ENCODE results near the gene CD22. TPM values are rescaled to one million over a fixed set of nuclear protein-coding genes. Genes with fewer than 3 reads are reported as not detected.
A peak's percentile ranks its signal among the peaks of the same experiment; 100 is the strongest.

Gene CD22
- total and polyA plus RNA-seq, 8 donors, result 5.2 to 63.2 (median 12.0) TPM

DNA sequence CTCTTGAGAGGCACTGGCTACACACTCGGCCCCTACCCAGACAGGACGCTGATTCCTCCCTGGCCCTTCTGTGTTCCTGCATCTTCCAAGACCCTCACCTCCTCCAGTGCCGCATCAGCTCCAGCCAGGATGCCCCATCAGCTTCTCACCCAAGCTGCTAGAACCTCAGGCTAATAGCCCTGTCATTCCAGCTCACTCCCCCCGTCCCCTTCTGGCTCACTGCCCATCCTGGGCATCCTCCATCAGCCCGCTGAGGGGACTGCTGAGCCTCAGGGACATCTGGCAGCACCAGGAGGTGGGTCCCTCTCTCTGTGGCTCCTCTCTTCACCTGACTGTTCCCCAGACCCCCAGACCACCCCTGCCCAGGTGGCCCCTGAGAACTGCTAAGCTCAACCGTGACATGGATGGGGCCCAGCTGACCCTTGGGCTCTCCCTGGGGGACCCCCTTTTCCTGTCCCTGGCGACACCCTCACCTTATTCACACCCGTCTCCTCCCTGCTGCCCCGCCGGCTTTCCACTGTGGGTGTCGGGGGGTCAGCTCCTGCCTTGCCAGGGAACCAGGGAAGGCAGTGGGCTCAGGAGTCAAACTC is 34.1 kb downstream of the CD22 start:
- H3K27ac ChIP-seq, result no peak overlapping the region
- intact Hi-C loops (cut with DNase I), result no loop called here
- peaks cover 0 to 3% of the 10 kb centered on the region in 2 donors for H3K4me1 ChIP-seq
- ATAC-seq (no peak), DNase-seq (no peak)
- H3K9me3 ChIP-seq, result no peaks in the 10 kb centered on the region
- H3K4me3 ChIP-seq, result no peak overlapping the region
- no peaks in the 10 kb centered on the region for H3K36me3 ChIP-seq
- H3K27me3 ChIP-seq, result peaks cover 0 to 15% of the 10 kb centered on the region in 2 donors
- TF ChIP-seq, protein P1, sequence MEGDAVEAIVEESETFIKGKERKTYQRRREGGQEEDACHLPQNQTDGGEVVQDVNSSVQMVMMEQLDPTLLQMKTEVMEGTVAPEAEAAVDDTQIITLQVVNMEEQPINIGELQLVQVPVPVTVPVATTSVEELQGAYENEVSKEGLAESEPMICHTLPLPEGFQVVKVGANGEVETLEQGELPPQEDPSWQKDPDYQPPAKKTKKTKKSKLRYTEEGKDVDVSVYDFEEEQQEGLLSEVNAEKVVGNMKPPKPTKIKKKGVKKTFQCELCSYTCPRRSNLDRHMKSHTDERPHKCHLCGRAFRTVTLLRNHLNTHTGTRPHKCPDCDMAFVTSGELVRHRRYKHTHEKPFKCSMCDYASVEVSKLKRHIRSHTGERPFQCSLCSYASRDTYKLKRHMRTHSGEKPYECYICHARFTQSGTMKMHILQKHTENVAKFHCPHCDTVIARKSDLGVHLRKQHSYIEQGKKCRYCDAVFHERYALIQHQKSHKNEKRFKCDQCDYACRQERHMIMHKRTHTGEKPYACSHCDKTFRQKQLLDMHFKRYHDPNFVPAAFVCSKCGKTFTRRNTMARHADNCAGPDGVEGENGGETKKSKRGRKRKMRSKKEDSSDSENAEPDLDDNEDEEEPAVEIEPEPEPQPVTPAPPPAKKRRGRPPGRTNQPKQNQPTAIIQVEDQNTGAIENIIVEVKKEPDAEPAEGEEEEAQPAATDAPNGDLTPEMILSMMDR (IDR thresholded peaks at IDR 0.05), result no peak

DNA sequence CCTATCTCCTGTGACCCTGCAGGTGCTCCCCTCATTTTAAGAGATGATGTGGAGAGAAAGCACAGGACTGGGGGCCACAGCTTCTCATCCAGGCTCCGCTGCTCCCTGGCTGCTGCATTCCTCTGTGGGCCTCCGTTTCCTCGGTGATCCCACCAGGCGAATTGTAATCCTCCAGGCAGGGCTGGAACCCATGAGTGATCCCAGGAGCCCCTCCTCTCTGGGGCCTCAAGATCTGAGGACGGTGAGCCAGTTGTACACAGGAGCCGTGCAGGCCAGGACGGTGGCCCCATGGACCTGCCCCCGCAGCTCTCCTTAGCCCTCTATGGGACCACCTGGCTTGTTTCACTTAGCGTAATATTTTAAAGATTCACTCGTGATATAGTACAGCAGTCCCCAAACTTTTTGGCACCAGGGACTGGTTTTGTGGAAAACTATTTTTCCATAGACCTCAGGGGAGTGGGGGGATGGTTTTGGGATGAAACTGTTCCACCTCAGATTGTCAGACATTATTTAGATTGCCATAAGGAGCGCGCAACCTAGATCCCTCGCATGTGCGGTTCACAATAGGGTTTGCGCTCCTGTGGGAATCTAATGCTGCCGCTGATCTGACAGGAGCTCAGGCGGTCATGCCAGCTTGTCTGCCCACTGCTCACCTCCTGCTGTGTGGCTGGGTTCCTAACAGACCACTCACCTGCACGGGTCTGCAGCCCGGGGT is 34.9 kb downstream of the CD22 start:
- ATAC-seq, result no peak
- Histone ChIP-seq H3K27me3 (peaks cover 0 to 15% of the 10 kb centered on the region in 2 donors), H3K4me3 (no peak overlapping the region), H3K36me3 (no peaks in the 10 kb centered on the region), H3K9me3 (no peaks in the 10 kb centered on the region), H3K4me1 (no peaks in the 10 kb centered on the region), H3K27ac (no peak overlapping the region)
- intact Hi-C loops (cut with DNase I), result no loop called here
- no peak for DNase-seq
- TF ChIP-seq, protein P1 (IDR thresholded peaks at IDR 0.05), result no peak

DNA sequence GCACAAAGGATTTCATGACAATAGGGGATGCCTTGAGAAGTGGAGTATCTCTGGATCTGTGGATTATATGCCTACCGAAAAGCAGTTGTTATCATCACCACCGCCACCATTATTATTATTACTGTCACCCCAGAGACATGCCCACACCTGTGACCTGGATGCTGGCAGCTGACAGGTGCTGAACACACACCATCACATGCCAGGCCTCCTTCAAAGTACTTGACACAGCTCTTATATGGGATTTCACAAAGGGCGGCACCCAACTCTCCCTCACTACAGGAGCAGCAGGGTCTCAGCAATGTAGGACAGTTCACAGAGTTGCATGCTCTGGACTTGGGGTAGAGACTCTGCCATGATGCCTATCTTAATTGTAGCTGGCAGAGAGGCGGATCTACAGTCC is 36.3 kb downstream of the CD22 start:
- Histone ChIP-seq H3K9me3 (peaks cover 0 to 6% of the 10 kb centered on the region in 2 donors), H3K4me1 (no peaks in the 10 kb centered on the region), H3K27ac (no peak overlapping the region), H3K4me3 (no peak overlapping the region), H3K27me3 (peaks cover 0 to 15% of the 10 kb centered on the region in 2 donors), H3K36me3 (no peaks in the 10 kb centered on the region)
- intact Hi-C loops (cut with DNase I), result no loop called here
- TF ChIP-seq, protein P1 (IDR thresholded peaks at IDR 0.05), result no peak
- DNase-seq (no peak), ATAC-seq (peak; percentile 87)

DNA sequence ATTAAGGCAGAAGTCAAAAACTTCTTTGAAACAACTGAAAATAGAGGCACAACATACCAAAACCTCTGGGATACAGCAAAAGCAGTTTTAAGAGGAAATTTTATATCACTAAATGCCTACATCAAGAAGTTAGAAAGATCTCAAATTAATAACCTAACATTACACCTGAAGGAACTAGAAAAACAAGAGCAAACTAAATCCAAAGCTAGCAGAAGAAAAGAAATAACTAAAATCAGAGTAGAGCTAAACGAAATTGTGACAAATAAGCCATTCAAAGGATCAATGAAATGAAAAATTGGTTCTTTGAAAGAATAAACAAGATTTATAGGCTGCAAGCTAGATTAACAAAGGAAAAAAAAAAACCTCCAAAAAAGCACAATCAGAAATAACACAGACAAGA is 39.4 kb downstream of the CD22 start:
- Histone ChIP-seq H3K9me3 (peaks cover 0 to 6% of the 10 kb centered on the region in 2 donors), H3K27ac (no peak overlapping the region), H3K27me3 (peaks cover 0 to 4% of the 10 kb centered on the region in 2 donors), H3K4me3 (no peak overlapping the region), H3K36me3 (no peaks in the 10 kb centered on the region), H3K4me1 (no peaks in the 10 kb centered on the region)
- TF ChIP-seq, protein P1 (IDR thresholded peaks at IDR 0.05), result no peak
- DNase-seq, result no peak
- intact Hi-C loops (cut with DNase I), result no loop called here
- no peak for ATAC-seq

DNA sequence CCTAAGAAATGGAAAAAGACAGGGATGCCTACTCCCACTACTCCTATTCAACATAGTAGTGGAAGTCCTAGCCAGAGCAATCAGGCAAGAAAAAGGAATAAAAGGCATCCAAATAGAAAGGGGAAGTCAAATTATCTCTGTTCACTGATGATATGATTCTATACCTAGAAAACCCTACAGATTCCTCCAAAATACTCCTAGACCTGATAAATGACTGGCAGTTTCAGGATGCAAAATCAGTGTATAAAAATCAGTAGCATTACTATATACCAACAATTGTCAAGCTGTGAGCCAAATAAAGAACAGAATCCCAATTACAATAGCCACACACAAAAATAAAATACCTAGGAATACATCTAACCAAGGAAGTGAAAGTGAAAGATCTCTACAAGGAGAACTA is 40.5 kb downstream of the CD22 start:
- ATAC-seq, result no peak
- Histone ChIP-seq H3K9me3 (peaks cover 0 to 6% of the 10 kb centered on the region in 2 donors), H3K4me1 (no peaks in the 10 kb centered on the region), H3K4me3 (no peak overlapping the region), H3K36me3 (no peaks in the 10 kb centered on the region), H3K27ac (no peak overlapping the region), H3K27me3 (peaks cover 0 to 4% of the 10 kb centered on the region in 2 donors)
- no peak for DNase-seq
- TF ChIP-seq, protein P1 (IDR thresholded peaks at IDR 0.05), result no peak
- intact Hi-C loops (cut with DNase I), result no loop called here
